Central memory CD4-positive, alpha-beta T cell (primary cell): ENCODE results near the gene RAX.

Source experiments
- DNase-seq: peaks from one replicate; pipeline ENCODE4 v3.0.0; 2022
- total RNA-seq, 3 experiments: gene quantifications; one replicate each; lab custom pipeline; 2026; lab: John Stamatoyannopoulos, UW

RAX gene
- 0 to 0.11 (median 0) reads per million in 3 experiments for total RNA-seq

GRCh38 chr18:59272891-59273758, at the start of gene RAX:
TSS of gene RAX (minus strand) at chr18:59273454. CDS start at chr18:59273206, 248 bp downstream.
- DNase-seq: no peak

GRCh38 chr18:59318460-59319050, 45.3 kb upstream of the RAX start, which contains the start of gene CPLX4:
TSS of gene CPLX4 (minus strand) at chr18:59318649. CDS start at chr18:59318462, 187 bp downstream.
- DNase-seq: no peak

- no peak for DNase-seq
Measured at GRCh38 chr18:59311631-59312030, 38.4 kb upstream of the RAX start.

GRCh38 chr18:59308938-59309260, 35.6 kb upstream of the RAX start:
- no peak for DNase-seq

- DNase-seq: peak; percentile 40
Measured at GRCh38 chr18:59308248-59308937, 35.1 kb upstream of the RAX start.

GRCh38 chr18:59306640-59307039, 33.4 kb upstream of the RAX start:
- no peak for DNase-seq

- no peak for DNase-seq
Measured at GRCh38 chr18:59305295-59305694, 32.0 kb upstream of the RAX start.

GRCh38 chr18:59303656-59304195, 30.5 kb upstream of the RAX start:
- DNase-seq: no peak

- no peak for DNase-seq
Measured at GRCh38 chr18:59303006-59303405, 29.8 kb upstream of the RAX start.

- no peak for DNase-seq
Measured at GRCh38 chr18:59301929-59302328, 28.7 kb upstream of the RAX start.

GRCh38 chr18:59300676-59301285, 27.5 kb upstream of the RAX start:
- no peak for DNase-seq

- no peak for DNase-seq
Measured at GRCh38 chr18:59298871-59299270, 25.6 kb upstream of the RAX start.

- no peak for DNase-seq
Measured at GRCh38 chr18:59293317-59293716, 20.1 kb upstream of the RAX start.

GRCh38 chr18:59286341-59286740, 13.1 kb upstream of the RAX start:
- DNase-seq: no peak

- no peak for DNase-seq
Measured at GRCh38 chr18:59282341-59282740, 9.1 kb upstream of the RAX start.

- no peak for DNase-seq
Measured at GRCh38 chr18:59279722-59280121, 6.5 kb upstream of the RAX start.

- no peak for DNase-seq
Measured at GRCh38 chr18:59279193-59279592, 5.9 kb upstream of the RAX start.

GRCh38 chr18:59278793-59279192, 5.5 kb upstream of the RAX start:
- no peak for DNase-seq

- no peak for DNase-seq
Measured at GRCh38 chr18:59276047-59276446, 2.8 kb upstream of the RAX start.

GRCh38 chr18:59275406-59275949, 2.2 kb upstream of the RAX start:
- no peak for DNase-seq

GRCh38 chr18:59274533-59274928, 1.3 kb upstream of the RAX start:
- DNase-seq: no peak

- DNase-seq: no peak
Measured at GRCh38 chr18:59273759-59274532, 692 bp upstream of the RAX start.
